ENCODE results near the gene AGPAT4.
"Not testable (repeated sequence)": the region's sequence is repeated elsewhere in the genome, so short reads cannot be mapped to it uniquely, and the experiment has no call there.

AGPAT4 gene

DNA sequence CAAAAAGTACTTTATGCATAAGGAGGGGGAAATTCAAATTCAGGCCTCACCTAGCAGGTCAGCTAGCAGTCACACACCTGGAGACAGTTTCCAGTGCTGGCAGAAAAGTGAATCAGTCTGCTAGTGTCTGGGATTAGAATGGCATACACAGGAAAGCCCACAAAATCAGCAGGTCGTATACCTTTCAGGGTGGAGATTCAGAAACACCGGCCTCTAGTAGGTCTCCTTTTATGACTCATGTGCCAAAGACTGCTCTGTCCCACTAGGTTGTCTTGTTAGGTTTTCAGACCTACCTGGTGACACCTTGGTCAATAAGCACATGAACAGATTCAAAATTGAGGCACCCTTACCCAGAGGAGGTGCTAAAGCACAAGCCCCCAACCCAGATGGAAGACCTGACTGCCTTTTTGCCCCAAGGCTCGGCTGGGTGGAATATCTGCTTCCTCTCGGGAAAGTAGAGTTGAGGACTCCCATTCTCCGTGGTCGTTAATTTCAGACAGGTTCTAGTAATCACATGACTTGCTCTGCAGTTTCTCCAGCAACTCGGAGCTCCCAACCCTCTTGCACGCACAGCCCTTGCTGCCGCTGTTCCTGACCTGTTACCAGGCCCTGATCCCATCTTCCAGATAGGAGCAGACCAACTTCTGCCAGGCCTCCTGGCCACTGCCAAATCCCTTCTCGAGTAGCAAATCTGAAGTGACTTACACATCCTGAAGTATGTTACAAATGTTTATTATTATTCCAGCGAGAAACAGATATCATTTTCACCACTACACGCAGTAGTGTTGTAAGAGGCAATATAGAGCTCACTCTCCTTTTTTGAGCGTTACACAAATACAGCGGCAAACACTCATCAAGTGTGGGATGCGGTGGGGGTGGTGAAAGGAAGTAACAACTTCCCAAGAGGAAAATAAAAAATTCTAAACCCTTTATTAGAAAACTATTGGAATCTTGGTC is 46.6 kb downstream of the AGPAT4 start:
- no peak for DNase-seq (ENCODE audit: low spot score)

DNA sequence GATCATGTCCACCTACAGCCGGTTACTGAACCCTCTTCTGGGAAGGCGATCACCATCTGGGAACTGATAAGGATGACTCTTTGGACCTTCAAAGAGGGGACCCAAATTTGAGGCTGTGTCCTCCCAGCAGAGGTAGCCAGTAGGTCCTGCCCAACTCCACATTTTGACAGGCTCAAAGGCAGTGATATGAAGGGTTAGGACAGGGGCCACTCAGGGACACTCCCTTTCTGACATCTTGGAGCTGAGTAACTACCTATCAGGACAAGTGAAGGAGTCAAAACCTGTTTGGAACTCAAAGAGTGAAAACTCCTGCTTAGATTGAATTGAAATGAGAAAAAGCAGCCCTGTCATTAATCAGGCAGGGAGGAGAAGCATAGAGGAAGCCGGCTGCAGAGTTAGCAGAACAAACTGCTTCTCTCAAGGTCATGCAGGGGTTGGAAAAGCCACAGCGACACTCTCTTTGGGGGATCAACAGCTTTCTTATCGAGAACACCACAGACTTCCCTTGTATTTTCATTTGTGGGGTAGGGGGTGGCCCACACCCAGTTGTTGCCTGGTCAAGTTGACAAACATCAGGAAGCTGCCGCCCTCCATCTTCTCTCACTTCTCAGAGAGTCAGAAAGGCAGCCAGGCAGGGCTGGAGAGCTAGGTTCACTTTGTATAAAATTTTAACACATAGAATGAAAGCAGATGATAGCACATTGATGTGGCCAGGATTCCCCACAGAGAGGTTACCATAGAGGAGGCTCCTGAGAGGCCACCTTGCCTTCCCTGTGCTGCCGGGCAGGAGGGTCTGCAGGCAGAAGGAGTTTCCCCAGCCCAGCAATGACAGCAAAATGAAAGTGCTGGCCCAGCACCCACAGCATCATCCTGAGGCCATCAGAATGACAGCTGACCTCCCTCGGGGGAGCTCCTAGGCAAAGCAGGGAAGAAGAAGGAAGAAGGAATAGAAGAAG is 47.6 kb downstream of the AGPAT4 start:
- DNase-seq (ENCODE audit: low spot score): no peak

DNA sequence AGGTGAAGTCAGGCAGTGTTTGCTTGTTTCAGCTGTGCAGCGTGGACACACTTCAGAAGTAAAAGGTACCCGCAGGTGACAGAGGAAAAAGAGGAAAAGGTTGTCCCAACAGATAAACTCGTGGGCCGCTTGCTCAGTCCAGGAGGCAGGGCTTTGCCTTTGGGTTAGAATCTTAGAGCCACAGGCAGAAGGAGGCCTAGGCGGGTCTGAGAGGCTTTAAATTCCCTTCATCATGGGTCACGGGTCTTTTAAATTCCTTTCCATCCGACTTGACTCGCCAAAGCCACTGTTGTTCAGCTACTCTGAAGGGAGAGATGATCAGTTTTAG is 48.2 kb downstream of the AGPAT4 start:
- DNase-seq (ENCODE audit: low spot score): no peak

DNA sequence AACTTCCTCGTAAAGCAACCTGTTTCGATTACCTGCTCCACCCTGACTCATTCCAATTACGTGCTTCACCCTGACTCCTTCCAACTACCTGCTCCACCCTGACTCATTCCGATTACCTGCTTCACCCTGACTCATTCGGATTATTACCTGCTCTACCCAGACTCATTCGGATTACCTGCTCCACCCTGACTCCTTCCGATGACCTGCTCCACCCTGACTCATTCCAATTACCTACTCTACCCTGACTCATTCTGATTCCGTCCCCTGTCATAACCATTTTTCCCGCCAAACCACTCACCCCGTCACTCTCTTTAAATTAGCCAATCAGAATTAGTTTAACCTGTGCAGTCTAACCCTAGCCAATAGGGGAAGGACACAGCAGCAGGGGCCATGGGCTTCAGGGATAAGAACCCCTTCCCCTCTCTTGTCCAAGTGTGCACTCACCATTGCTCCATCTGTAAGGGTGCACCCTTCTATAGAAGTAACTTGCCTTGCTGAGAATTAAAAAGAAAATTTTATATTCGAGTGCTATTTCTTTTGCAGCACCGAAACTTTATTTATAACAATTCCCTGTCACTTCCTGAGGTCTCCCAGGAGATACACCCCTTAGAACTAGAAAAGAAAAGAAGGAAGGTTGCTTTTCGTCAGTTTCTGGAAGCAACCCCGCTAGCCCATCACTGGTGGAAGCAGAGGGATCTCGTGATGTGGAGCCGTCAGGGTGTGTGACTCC is 48.7 kb downstream of the AGPAT4 start:
- DNase-seq (ENCODE audit: low spot score): not testable (repeated sequence)

DNA sequence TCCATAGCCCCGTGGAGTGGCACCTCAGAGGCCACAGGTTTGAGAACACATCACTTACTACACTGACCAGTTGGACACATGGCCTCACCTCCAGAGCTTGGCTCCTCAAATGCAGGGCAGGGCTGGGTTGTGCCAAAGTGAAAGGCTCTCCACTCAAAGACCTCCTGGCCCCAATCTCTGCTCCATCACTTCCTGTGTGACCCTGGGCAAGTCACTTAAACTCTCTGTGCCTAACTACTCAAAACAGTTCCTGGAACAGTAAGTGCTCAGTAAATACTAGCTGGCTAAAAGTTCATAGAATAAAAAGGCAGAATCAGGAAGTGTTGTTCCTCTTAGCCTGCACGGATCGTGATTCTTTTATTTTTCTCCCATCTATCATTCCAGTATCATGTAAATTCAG is 50.2 kb downstream of the AGPAT4 start:
- no peak for DNase-seq (ENCODE audit: low spot score)

DNA sequence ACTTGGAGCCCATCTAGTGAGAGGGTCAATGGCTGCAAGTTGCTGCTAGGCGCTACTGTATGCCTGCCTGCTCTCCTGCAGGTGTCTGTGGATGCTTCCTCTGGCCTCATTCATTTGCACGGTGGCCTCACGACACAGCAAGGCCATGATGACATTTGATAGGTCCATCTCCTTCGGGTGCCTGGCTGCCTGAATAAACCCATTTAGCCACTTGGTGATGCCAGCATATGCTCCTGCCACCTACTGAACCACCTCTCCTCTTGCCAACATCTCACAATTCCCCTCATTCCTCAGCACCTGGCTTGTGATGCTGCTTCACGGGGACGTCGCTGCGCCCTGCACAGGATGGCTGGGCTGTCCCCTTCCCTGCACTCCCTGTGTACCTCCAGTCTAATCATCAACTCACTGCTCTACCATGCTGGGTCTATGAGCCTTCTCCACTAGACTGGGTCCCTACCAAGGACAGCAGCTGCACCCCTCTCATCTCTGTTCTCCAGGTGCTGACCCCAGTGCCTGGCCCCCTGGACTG is 51.1 kb downstream of the AGPAT4 start:
- DNase-seq (ENCODE audit: low spot score): no peak

DNA sequence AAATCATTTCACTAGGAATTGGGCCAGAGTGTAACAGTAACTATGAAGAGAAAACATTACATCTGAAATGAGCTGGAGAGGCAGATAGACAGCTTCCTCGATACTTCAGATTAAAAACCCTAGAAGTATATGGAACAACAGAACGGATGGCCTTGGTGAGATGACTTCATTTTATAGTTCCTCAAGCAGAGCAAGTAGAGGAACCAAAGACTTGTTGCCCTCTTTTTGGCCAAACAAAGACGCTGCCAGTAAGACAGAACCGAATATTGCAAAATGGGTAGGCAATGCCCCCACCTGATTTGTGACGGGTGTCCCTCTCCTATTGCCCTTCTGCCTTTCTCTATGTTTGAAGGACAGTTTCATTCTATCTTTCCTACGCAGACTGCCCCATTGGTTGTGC is 53.5 kb downstream of the AGPAT4 start:
- no peak for DNase-seq (ENCODE audit: low spot score)

DNA sequence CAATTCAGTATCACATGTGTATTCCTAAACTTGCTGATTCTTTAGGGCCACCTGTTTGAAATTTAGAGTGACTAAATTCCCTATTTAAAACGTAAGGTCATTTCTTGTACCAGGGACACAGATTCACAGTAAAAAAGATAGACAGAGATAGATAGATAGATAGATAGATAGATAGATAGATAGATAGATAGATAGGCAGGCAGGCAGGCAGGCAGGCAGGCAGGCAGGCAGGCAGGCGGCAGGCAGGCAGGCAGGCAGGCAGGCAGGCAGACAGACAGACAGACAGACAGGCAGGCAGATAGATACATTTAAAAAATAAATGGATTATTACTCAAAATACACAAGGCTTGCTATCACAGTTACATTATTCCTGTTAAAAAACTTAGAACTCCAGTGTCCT is 54.2 kb downstream of the AGPAT4 start:
- DNase-seq (ENCODE audit: low spot score): no peak

DNA sequence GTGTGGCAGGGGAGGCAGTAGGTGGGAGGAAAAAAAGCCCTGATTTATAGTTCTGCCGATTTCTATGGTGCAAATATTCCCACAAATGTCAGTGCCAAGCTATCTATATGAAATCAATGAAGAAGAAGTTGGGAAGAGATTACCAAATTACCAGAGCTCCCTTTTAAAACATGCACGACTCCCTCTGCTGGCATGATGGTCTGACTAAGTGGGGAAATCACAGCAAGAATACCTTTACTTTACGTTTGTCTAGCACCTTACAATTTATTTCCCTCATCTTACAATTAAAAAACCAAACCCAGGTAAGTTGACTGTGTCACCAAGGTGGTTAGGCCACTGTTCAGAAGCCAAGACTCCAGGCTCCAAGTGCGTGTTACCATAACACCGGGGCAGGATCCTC is 55.6 kb downstream of the AGPAT4 start:
- DNase-seq (ENCODE audit: low spot score): no peak

DNA sequence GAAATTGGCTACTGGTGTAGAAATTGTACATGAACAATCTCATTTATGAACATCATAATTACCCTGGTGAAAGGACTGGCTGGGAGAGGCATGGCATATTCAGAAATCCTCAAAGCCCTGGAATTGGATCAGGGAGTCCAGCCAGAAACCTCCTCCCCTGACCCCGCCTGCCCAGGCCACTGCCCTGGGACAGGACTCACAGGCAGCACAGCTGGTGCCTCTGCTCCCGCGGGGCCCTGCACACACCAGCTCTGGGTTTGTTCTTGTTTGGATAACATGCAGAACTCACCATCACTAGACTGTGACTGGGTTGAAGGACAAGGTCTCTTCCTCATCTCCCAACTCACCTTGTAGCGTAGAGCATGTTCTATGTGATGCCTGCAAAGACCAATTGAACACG is 56.2 kb downstream of the AGPAT4 start:
- no peak for DNase-seq (ENCODE audit: low spot score)

DNA sequence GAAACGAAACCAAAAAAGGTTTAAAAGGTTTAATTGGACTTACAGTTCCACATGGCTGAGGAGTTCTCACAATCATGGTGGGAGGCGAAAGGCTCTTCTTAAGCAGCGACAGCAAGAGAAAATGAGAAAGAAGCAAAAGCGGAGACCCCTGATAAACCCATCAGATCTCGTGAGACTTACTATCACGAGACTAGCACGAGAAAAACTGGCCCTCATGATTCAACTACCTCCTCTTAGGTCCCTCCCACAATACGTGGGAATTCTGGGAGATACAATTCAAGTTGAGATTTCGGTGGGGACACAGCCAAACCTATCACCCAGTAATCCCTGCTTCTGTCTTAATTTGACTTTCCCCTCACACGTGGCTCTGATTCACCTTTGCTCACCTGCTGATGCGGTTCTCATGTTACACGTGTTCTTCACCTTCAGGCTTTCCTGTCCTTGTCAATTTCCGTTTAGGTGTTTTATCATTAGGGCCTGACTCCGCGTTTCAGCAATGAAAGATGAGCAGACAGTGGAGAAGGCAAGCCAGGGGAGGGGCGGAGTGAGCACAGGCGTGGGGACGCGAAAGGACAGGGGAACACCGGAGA is 57.1 kb downstream of the AGPAT4 start:
- DNase-seq (ENCODE audit: low spot score): no peak

DNA sequence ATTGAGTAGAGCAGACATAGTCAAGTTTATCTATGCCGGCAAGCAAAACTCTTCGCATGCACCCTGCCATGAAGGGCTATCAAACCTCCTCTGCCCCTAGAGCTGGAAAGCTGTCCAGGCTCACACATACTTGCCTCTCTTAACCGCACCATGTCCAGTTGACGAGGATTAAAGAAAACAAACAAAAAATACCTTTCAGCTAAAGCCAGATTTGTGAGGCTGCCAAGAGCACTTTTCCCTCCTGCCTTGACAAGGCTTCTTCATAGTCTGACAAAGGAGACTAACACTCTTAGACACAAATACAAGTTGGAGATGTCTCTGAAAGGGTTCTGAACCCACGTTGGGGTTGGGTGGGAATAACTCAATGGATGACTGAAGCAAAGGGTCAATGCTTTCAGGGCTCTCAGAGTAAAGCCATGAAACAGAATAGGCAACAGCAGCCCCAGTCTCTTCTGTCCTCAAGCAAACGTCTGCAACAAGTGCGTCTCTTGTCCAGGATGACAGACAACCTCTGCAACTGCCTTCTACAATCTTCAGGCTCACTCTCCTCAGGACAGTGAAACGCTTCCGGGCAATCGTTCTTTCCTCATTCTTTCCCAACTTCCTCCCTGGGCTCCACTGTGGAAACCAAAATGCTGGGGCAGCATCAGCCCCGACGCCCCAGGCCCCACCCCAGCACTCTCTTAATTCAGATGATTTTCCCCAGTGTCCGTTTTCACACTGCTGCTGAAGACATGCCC is 57.8 kb downstream of the AGPAT4 start:
- no peak for DNase-seq (ENCODE audit: low spot score)

DNA sequence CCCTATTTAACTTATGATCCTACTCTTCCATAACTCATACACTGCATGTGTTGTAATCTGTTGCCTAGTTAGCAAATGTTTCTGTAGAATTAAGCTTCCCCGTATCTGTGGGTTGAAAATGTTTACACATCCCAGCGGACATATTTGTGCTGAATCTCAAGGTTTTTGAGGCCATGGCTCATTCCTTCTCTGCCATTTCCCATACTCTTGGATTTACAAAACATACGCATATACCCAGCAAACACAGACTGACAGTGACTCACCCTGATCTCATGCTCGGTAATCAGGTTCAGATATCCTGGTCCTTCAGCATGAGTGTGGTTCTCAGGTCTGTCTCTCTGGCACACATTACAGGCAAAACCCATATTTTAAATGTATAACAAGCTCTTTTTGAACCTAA is 58.7 kb downstream of the AGPAT4 start:
- no peak for DNase-seq (ENCODE audit: low spot score)

DNA sequence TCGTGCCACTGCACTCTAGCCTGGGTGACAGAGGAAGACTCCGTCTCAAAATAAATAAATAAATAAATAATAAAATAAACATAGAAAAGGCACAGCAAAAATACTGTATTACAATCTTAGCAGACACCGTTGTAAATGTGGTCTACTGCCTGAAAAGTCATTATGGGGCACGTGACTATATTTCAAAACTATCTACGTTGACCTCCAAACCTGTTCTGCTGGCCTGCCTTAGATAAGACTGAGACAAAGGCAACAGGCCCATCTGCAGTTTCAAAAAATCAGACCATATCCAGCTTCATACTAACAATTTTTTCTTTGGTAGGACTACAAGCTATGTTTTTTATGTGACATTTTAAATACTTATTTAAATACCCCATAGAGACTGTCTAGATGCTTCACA is 59.1 kb downstream of the AGPAT4 start:
- DNase-seq (ENCODE audit: low spot score): no peak

DNA sequence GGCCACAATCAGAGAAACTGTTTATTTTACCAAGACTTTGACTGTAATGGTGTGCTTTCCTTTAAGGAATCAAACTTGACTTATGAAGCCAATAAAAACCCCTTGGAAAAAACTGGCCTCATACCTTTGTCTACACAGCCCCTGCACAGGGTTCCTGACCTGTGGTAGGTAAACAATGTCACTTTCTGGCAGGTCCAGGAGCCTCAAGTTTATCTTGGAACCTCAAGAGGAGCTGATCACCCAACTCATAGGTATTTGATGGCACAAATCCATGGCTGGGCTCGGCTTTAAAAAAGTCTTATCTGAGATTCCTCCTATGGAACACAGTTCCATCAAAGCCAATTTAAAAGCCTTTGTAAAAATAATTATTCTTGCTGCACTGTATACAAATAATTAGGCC is 61.0 kb downstream of the AGPAT4 start:
- DNase-seq (ENCODE audit: low spot score): no peak

DNA sequence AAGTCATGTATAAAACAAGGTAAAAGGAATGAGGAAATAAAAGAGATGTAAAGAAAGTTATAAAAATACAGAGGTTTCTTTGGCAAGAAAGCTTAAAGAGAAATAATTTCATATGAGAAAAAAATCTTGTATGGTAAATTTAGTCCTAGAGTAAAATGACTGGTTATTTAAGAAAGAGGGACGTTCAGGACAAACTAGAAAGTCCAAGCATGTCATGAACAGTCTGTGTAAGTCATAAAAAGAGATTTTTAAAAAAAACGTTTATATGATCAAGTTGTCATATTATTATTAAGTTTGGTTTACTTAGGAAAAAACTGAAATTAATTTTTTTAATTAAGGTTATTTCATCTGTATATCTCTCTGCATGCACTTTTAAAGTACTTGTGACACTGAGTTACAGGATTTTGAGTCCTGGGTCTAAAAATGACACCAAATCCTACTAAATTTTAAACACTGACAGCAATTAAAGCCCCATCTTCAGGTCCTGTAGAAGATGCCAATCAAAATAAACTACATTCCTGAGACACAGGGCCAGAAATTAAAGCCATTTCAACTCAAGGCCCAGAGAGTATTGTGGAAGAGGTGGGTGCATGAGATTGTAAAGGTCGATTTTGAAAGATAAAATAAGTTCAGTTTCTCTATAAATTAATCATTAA is 62.4 kb downstream of the AGPAT4 start:
- DNase-seq (ENCODE audit: low spot score): no peak

DNA sequence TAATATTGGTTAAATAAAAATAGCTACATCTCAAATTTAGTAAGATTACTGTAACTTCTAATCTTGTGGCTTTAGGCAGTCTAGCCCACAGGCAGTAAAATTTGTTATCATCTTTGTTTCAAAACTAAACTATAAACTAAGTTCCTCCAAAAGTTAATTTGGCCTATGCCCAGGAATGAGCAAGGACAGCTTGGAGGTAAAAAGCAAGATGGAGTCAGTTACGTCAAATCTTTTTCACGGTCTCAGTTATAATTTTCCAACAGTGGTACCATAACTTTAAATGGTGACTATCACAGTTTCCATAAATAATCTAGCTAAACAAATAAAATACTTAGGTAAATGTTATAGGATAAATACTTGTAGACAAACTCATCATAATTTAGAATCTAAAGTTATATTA is 63.0 kb downstream of the AGPAT4 start:
- no peak for DNase-seq (ENCODE audit: low spot score)

DNA sequence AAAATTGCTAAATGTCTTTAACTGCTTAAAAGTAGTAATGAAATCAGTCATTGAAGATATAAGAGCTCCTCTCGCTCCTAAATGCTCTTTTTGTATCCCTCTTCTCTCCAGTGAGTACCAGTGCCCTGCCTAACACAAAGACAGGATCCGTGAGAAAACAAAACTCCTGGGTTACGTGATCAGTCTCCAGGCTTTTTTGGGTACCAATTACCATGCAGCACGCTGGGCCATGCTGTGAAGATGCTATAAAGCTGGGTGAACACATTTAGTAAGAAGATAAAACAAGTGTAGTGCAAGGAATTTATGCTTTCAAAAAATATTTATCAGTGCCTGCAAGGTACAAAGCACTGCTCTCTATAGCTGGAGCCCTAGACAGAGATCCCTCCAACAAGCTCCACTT is 66.7 kb downstream of the AGPAT4 start:
- no peak for DNase-seq (ENCODE audit: low spot score)

DNA sequence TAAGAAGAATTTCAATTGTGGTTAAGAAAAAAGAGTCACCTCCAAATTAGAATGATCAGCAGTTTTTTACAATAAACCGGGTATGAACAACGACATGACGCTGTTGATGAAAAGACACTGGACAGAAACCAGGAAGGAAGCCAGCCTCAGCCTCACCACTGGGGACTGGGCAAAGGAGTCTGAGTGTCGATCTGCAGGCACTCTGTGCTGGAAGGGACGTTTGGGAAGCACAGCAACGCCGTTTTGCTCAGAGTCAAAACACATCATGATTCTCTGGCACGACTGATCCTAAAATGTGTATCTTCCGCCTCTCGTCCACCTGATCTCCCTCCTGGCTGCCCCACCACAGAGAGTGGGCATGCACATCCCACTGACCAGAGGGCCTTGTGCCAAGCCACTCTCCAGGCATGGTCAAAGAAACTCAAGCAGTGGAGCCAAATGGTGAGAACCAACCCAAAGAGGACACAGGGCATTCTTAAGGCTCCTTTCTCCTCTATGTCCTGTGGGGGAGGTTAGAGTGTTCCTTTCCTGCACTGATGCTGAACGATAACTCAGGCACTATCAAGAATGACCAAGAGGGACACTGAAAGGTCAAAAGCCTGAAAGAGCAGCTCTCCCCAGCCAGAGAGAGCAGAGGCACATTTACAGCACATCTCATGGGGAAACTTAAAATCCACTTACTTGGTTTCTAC is 68.8 kb downstream of the AGPAT4 start:
- no peak for DNase-seq (ENCODE audit: low spot score)

Measured in globus pallidus (tissue), 1 donor.